Activated CD4-positive, alpha-beta T cell treated with anti-CD3 and anti-CD28 coated beads, Interleukin-2, amount 10 ng/mL, durations not matched to agents 7 days and 5 days (primary cell): Measurements from ENCODE around the gene RAMP2. TPM values are rescaled to one million over a fixed set of nuclear protein-coding genes. Genes with fewer than 3 reads are reported as not detected.
A peak's percentile ranks its signal among the peaks of the same experiment; 100 is the strongest.

ENCODE experiments used
- CTCF ChIA-PET: fragments of 350-600 bp; sonication (Branson Sonifier 250); formaldehyde crosslinking; loops from one replicate; lab custom pipeline; 2021; ENCODE audit warnings: antibody characterized with exemption; lab: Charles Lee
- POLR2A ChIA-PET: fragments of 350-600 bp; sonication (Branson Sonifier 250); formaldehyde crosslinking; loops from one replicate; lab custom pipeline; 2021; ENCODE audit warnings: antibody characterized with exemption; lab: Charles Lee
- DNase-seq: peaks from one replicate; pipeline ENCODE4 v3.0.0-alpha.2; 2020
- H3K27ac Mint-ChIP-seq: one replicate; pipeline ENCODE4 v1.8.0; 2021; ENCODE audit warnings: mild to moderate bottlenecking, moderate library complexity, mixed read lengths
- H3K27me3 Mint-ChIP-seq: one replicate; pipeline ENCODE4 v1.8.0; 2021; ENCODE audit warnings: mixed read lengths
- H3K36me3 Mint-ChIP-seq: one replicate; pipeline ENCODE4 v1.8.0; 2021; ENCODE audit warnings: low read depth, mixed read lengths
- H3K4me1 Mint-ChIP-seq: one replicate; pipeline ENCODE4 v1.8.0; 2021; ENCODE audit warnings: mixed read lengths
- H3K4me3 Mint-ChIP-seq: one replicate; pipeline ENCODE4 v1.8.0; 2021; ENCODE audit warnings: mild to moderate bottlenecking, moderate library complexity, mixed read lengths
- H3K9me3 Mint-ChIP-seq: one replicate; pipeline ENCODE4 v1.8.0; 2021; ENCODE audit warnings: mixed read lengths
- total RNA-seq, 2 experiments: library from RNA; stranded (reverse); gene quantifications; one replicate each; pipeline ENCODE4 v1.2.3, GENCODE V29; 2021

The RAMP2 gene
- total RNA-seq, 2 experiments from 2014 or later = not detected

DNA sequence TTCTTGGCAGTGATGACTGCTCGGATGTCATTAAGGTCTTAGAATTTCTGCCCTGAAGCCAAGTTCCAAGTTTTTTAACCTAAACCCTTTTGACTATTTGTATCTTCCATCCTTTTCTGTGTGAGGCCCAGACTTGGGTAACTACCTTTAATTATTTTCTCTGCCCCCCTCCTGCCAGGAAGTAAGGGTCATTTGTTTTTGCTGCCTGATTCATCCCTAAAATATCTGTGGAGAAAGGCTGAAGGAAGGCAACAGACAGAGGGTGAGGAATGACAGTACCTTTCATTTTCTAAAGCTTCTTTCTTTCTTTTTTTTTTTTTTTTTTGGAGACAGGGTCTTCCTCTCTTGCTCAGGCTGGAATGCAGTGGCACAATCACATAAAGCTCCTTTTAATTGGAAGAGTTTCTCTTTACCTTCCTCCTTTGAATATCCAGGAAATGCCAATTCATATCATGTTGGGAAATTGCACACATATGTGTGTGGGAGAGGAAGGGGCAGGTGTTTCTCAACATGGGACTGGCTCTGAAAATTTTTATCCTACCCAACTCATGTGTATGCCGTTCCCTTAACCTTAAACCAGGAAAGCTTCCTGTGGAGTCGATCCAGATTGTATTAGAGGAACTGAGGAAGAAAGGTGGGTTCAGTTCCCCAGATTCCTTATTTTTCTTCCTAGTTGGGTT lies 13.2 kb downstream of the RAMP2 start:
- ChIA-PET CTCF (interaction anchor here (0.6 to 2.4 kb wide), 3 partner anchors 11 to 115 kb away, joined by 3 to 6 read pairs (median 4); partner anchors contain the start of gene BECN1), POLR2A (interaction anchor here (1.0 kb wide), 1 partner anchor 50 kb away, joined by 3 read pairs; the partner anchor contains the start of gene BECN1)
- Mint-ChIP-seq H3K27me3 (no peaks in the 10 kb centered on the region), H3K4me1 (peaks cover 32% of the 10 kb centered on the region), H3K36me3 (peaks cover 36% of the 10 kb centered on the region), H3K9me3 (no peaks in the 10 kb centered on the region), H3K4me3 (peak overlapping the region; percentile 96), H3K27ac (peak overlapping the region; percentile 96)
- DNase-seq = no peak

- H3K4me1 Mint-ChIP-seq = peaks cover 39% of the 10 kb centered on the region
- H3K27me3 Mint-ChIP-seq = peaks cover 6% of the 10 kb centered on the region
- POLR2A ChIA-PET = no interaction called here
- no peak overlapping the region for H3K4me3 Mint-ChIP-seq
- H3K36me3 Mint-ChIP-seq = peaks cover 43% of the 10 kb centered on the region
- no peak for DNase-seq
- no peaks in the 10 kb centered on the region for H3K9me3 Mint-ChIP-seq
- no peak overlapping the region for H3K27ac Mint-ChIP-seq
- CTCF ChIA-PET = interaction anchor here (1.2 kb wide), 1 partner anchor 22 kb away, joined by 3 read pairs; no protein-coding TSS in a partner anchor
Measured at GRCh38 chr17:42775534-42776098, 14.6 kb downstream of the RAMP2 start.

GRCh38 chr17:42778570-42778969 lies 17.5 kb downstream of the RAMP2 start:
- H3K9me3 Mint-ChIP-seq = no peaks in the 10 kb centered on the region
- H3K27me3 Mint-ChIP-seq = peaks cover 31% of the 10 kb centered on the region
- peaks cover 32% of the 10 kb centered on the region for H3K4me1 Mint-ChIP-seq
- DNase-seq = no peak
- H3K4me3 Mint-ChIP-seq = no peak overlapping the region
- no peak overlapping the region for H3K27ac Mint-ChIP-seq
- peaks cover 44% of the 10 kb centered on the region for H3K36me3 Mint-ChIP-seq
- ChIA-PET POLR2A (no interaction called here), CTCF (interaction anchor here (2.2 kb wide), 1 partner anchor 10 kb away, joined by 7 read pairs; no protein-coding TSS in a partner anchor)

- Mint-ChIP-seq H3K9me3 (no peaks in the 10 kb centered on the region), H3K27me3 (peaks cover 38% of the 10 kb centered on the region), H3K36me3 (peaks cover 40% of the 10 kb centered on the region), H3K4me3 (no peak overlapping the region), H3K4me1 (peaks cover 27% of the 10 kb centered on the region), H3K27ac (no peak overlapping the region)
- CTCF ChIA-PET = interaction anchor here (2.2 kb wide), 1 partner anchor 10 kb away, joined by 7 read pairs; no protein-coding TSS in a partner anchor
- DNase-seq = no peak
- POLR2A ChIA-PET = no interaction called here
Measured at GRCh38 chr17:42779304-42779935, 18.4 kb downstream of the RAMP2 start.

GRCh38 chr17:42779936-42780850 lies 19.2 kb downstream of the RAMP2 start, which contains the start of gene WNK4:
Gene WNK4 (plus strand): TSS chr17:42780610. CDS start chr17:42780699, 89 bp downstream.
- DNase-seq = no peak
- peaks cover 46% of the 10 kb centered on the region for H3K27me3 Mint-ChIP-seq
- H3K9me3 Mint-ChIP-seq = no peaks in the 10 kb centered on the region
- H3K27ac Mint-ChIP-seq = no peak within 1 kb of the TSS
- H3K4me3 Mint-ChIP-seq = no peak within 1 kb of the TSS
- H3K36me3 Mint-ChIP-seq = peaks cover 32% of the 10 kb centered on the region
- H3K4me1 Mint-ChIP-seq = peaks cover 23% of the 10 kb centered on the region
- ChIA-PET POLR2A (no interaction called here), CTCF (interaction anchor here (1.0 kb wide), 1 partner anchor 17 kb away, joined by 3 read pairs; no protein-coding TSS in a partner anchor)

- H3K4me3 Mint-ChIP-seq = no peak overlapping the region
- H3K27ac Mint-ChIP-seq = no peak overlapping the region
- ChIA-PET POLR2A (no interaction called here), CTCF (interaction anchor here (1.0 kb wide), 1 partner anchor 17 kb away, joined by 3 read pairs; no protein-coding TSS in a partner anchor)
- H3K36me3 Mint-ChIP-seq = peaks cover 27% of the 10 kb centered on the region
- no peaks in the 10 kb centered on the region for H3K9me3 Mint-ChIP-seq
- H3K27me3 Mint-ChIP-seq = peaks cover 55% of the 10 kb centered on the region
- no peak for DNase-seq
- H3K4me1 Mint-ChIP-seq = peaks cover 20% of the 10 kb centered on the region
Measured at GRCh38 chr17:42780851-42781638, 20.0 kb downstream of the RAMP2 start.

DNA sequence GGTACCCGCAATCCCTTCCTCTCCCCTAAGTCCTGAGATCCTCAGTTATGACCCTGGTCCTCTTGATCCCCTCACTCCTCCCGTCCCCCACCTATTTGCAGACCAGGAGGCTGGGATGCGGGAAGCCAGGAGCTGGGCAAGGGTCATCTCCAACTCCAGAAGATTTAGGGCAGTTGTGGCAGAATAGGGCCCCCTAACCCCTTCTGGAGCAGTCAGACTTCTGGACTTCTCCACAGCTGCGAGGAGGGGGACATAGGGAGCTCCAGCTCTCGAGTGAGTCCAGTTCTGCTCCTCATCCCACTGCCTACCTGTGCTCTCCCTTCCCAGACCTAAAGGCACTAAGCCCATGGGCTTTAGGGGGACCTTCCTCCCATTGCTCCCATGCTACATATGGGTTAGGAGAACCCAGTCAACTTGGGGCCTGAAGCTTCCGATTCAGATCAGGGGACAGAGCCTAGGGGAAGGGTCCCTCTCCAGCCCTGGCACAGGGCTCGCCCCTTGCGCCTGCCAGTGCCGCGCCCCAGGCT lies 20.7 kb downstream of the RAMP2 start:
- no peak for DNase-seq
- H3K27me3 Mint-ChIP-seq = peaks cover 60% of the 10 kb centered on the region
- ChIA-PET CTCF (no interaction called here), POLR2A (no interaction called here)
- H3K27ac Mint-ChIP-seq = no peak overlapping the region
- peaks cover 20% of the 10 kb centered on the region for H3K4me1 Mint-ChIP-seq
- H3K36me3 Mint-ChIP-seq = peaks cover 24% of the 10 kb centered on the region
- no peaks in the 10 kb centered on the region for H3K9me3 Mint-ChIP-seq
- H3K4me3 Mint-ChIP-seq = no peak overlapping the region

- POLR2A ChIA-PET = no interaction called here
- Mint-ChIP-seq H3K4me1 (peaks cover 20% of the 10 kb centered on the region), H3K4me3 (no peak overlapping the region), H3K27ac (no peak overlapping the region), H3K27me3 (peaks cover 65% of the 10 kb centered on the region), H3K9me3 (no peaks in the 10 kb centered on the region), H3K36me3 (peaks cover 21% of the 10 kb centered on the region)
- CTCF ChIA-PET = interaction anchor here (0.7 to 1.7 kb wide), 2 partner anchors 10 to 204 kb away, joined by 3 to 7 read pairs; partner anchors contain the start of gene VPS25
- no peak for DNase-seq
Measured at GRCh38 chr17:42782166-42783061, 21.4 kb downstream of the RAMP2 start.

- H3K4me3 Mint-ChIP-seq = no peak overlapping the region
- H3K9me3 Mint-ChIP-seq = no peaks in the 10 kb centered on the region
- ChIA-PET POLR2A (no interaction called here), CTCF (interaction anchor here (0.7 to 1.7 kb wide), 2 partner anchors 10 to 205 kb away, joined by 3 to 7 read pairs; partner anchors contain the start of gene VPS25)
- H3K4me1 Mint-ChIP-seq = peaks cover 18% of the 10 kb centered on the region
- H3K27ac Mint-ChIP-seq = no peak overlapping the region
- H3K36me3 Mint-ChIP-seq = peaks cover 14% of the 10 kb centered on the region
- peaks cover 72% of the 10 kb centered on the region for H3K27me3 Mint-ChIP-seq
- no peak for DNase-seq
Measured at GRCh38 chr17:42783062-42783790, 22.2 kb downstream of the RAMP2 start.

GRCh38 chr17:42783791-42784138 lies 22.7 kb downstream of the RAMP2 start:
- ChIA-PET CTCF (interaction anchor here (1.7 kb wide), 1 partner anchor 11 kb away, joined by 7 read pairs; the partner anchor contains the start of gene VPS25), POLR2A (no interaction called here)
- no peak overlapping the region for H3K4me3 Mint-ChIP-seq
- no peak for DNase-seq
- H3K4me1 Mint-ChIP-seq = peaks cover 18% of the 10 kb centered on the region
- H3K27me3 Mint-ChIP-seq = peaks cover 76% of the 10 kb centered on the region
- peaks cover 10% of the 10 kb centered on the region for H3K36me3 Mint-ChIP-seq
- no peak overlapping the region for H3K27ac Mint-ChIP-seq
- H3K9me3 Mint-ChIP-seq = no peaks in the 10 kb centered on the region
